HCT116 (cell line): ENCODE measurements around the gene TXNDC16. TPM values are rescaled to one million over a fixed set of nuclear protein-coding genes. Genes with fewer than 3 reads are reported as not detected.

ENCODE experiments used
- ATAC-seq: fragments of 200-7000 bp; cut with Tn5 transposase; 2 replicates; pipeline ENCODE4 v1.9.1; 2020; ENCODE audit warnings: mild to moderate bottlenecking, moderate library complexity
- BruUV-seq: library from RNA; stranded (reverse); fragments of 400-500 nt; replicated peaks from 2 replicates; lab custom pipeline; 2021; lab: Mats Ljungman, UMichigan
- CTCF ChIA-PET: fragments of 300-600 bp; sonication (Branson Sonifier 250); formaldehyde crosslinking; loops from one replicate; lab custom pipeline; 2021; ENCODE audit warnings: antibody characterized with exemption; lab: Charles Lee
- POLR2A ChIA-PET: fragments of 300-600, 350-600 bp; sonication (Branson Sonifier 250); formaldehyde crosslinking; loops from one replicate; lab custom pipeline; 2021; ENCODE audit warnings: antibody characterized with exemption; lab: Charles Lee
- RAD21 ChIA-PET, 2 experiments: fragments of 300-600 bp; sonication (Branson Sonifier 250); formaldehyde crosslinking; loops; one replicate each; lab custom pipeline; 2023; ENCODE audit warnings: low total read pairs in 2 of 2; ENCODE audit not compliant: uncharacterized antibody in 2 of 2, unreplicated experiment in 2 of 2, low non-redundant PET in 1 of 2; lab: Charles Lee
- DNase-seq: peaks from one replicate; pipeline ENCODE4 v3.0.0-alpha.2; 2010; ENCODE audit warnings: low read depth, low spot score
- H2AFZ ChIP-seq: fragments of 200-600 bp; shearing (Covaris generic), sonication (generic); 2 replicates; pipeline ENCODE4 v1.6.1; 2017; ENCODE audit warnings: low read depth, mixed run types, mixed read lengths, antibody characterized with exemption, low read length; ENCODE audit not compliant: poor library complexity, severe bottlenecking
- H3K27ac ChIP-seq: 2 replicates; pipeline ENCODE4 v1.5.1; 2012; ENCODE audit warnings: low read depth, low read length
- H3K27me3 ChIP-seq: fragments of 200-600 bp; sonication (generic); 2 replicates; pipeline ENCODE4 v1.6.1; 2016; ENCODE audit warnings: mixed run types, low read length, mixed read lengths; ENCODE audit not compliant: insufficient read depth
- H3K36me3 ChIP-seq, 2 experiments: fragments of 200-500 bp in 1 of 2; fragments of 200-600 bp in 1 of 2; sonication (Bioruptor generic) in 1 of 2; sonication (generic) in 1 of 2; 2 replicates each; pipeline versions ENCODE4 v1.5.1 to v1.6.1; 2014 to 2016; ENCODE audit warnings: low read length in 2 of 2, inconsistent platforms in 1 of 2, mixed read lengths in 1 of 2, mixed run types in 1 of 2; ENCODE audit not compliant: insufficient read depth in 2 of 2, control insufficient read depth in 1 of 2
- H3K4me1 ChIP-seq, 2 experiments: fragments of 200-600 bp in 1 of 2; sonication (generic) in 1 of 2; 2 replicates each; pipeline versions ENCODE4 v1.5.1 to v1.6.1; 2012 to 2017; ENCODE audit warnings: low read length in 2 of 2, inconsistent platforms in 1 of 2, mild to moderate bottlenecking in 1 of 2, mixed read lengths in 1 of 2, mixed run types in 1 of 2, moderate library complexity in 1 of 2; ENCODE audit not compliant: insufficient read depth in 2 of 2, control insufficient read depth in 1 of 2
- H3K4me2 ChIP-seq: fragments of 200-600 bp; sonication (generic); 2 replicates; pipeline ENCODE4 v1.6.1; 2017; ENCODE audit warnings: mixed run types, low read length, mixed read lengths
- H3K4me3 ChIP-seq, 2 experiments: fragments of 200-600 bp in 1 of 2; sonication (generic) in 1 of 2; replicated peaks in 1 of 2; 2 replicates each; pipeline ENCODE4 v1.5.1; 2011 to 2016; ENCODE audit warnings: low read length in 2 of 2, control low read depth in 1 of 2, low read depth in 1 of 2, mild to moderate bottlenecking in 1 of 2, mixed read lengths in 1 of 2, mixed run types in 1 of 2
- H3K79me2 ChIP-seq: fragments of 200-600 bp; sonication (generic); 2 replicates; pipeline ENCODE4 v1.6.1; 2017; ENCODE audit warnings: mild to moderate bottlenecking, mixed run types, low read length, moderate library complexity, mixed read lengths; ENCODE audit not compliant: insufficient read depth
- H3K9ac ChIP-seq: fragments of 200-600 bp; sonication (generic); 2 replicates; pipeline ENCODE4 v1.6.1; 2016; ENCODE audit warnings: low read length, mixed read lengths
- H3K9me2 ChIP-seq: fragments of 200-600 bp; sonication (generic), shearing (Covaris generic); 2 replicates; pipeline ENCODE4 v1.6.1; 2017; ENCODE audit warnings: mixed run types, mild to moderate bottlenecking, moderate library complexity; ENCODE audit not compliant: insufficient read depth
- H3K9me3 ChIP-seq, 2 experiments: fragments of 200-500 bp in 1 of 2; fragments of 200-600 bp in 1 of 2; sonication (Bioruptor generic) in 1 of 2; sonication (generic) in 1 of 2; 2 replicates each; pipeline ENCODE4 v1.6.1; 2014 to 2017; ENCODE audit warnings: low read length in 2 of 2, mixed read lengths in 2 of 2, inconsistent platforms in 1 of 2, low read depth in 1 of 2, mild to moderate bottlenecking in 1 of 2, mixed run types in 1 of 2, moderate library complexity in 1 of 2; ENCODE audit not compliant: control insufficient read depth in 1 of 2, insufficient read depth in 1 of 2
- H4K20me1 ChIP-seq: fragments of 200-600 bp; sonication (generic), shearing (Covaris generic); 2 replicates; pipeline ENCODE4 v1.6.1; 2017; ENCODE audit warnings: mixed run types, mild to moderate bottlenecking, moderate library complexity; ENCODE audit not compliant: insufficient read depth
- CBX3 ChIP-seq: IDR thresholded peaks from 2 replicates; pipeline ENCODE4 v1.6.1; 2012; ENCODE audit warnings: low read depth
- CTCF ChIP-seq, 3 experiments: fragments of 200-600 bp in 1 of 3; sonication (generic) in 1 of 3; IDR thresholded peaks in 2 of 3; conservative IDR thresholded peaks in 1 of 3; 2 replicates each; pipeline ENCODE4 v1.5.1; 2012 to 2017; ENCODE audit warnings: low read depth in 2 of 3, low read length in 2 of 3, antibody characterized with exemption in 1 of 3, borderline replicate concordance in 1 of 3, control low read depth in 1 of 3, mild to moderate bottlenecking in 1 of 3, mixed read lengths in 1 of 3, mixed run types in 1 of 3, moderate library complexity in 1 of 3; ENCODE audit not compliant: insufficient read depth in 1 of 3
- EGR1 ChIP-seq: IDR thresholded peaks from 2 replicates; pipeline ENCODE4 v1.6.1; 2012; ENCODE audit warnings: low read depth
- ELF1 ChIP-seq: IDR thresholded peaks from 2 replicates; pipeline ENCODE4 v1.6.1; 2012; ENCODE audit warnings: low read depth, borderline replicate concordance
- EZH2 ChIP-seq: fragments of 200-600 bp; sonication (generic); IDR thresholded peaks from 2 replicates; pipeline ENCODE4 v1.6.1; 2017; ENCODE audit warnings: antibody characterized with exemption, mixed run types
- EZH2phosphoT487 ChIP-seq: fragments of 200-600 bp; IDR thresholded peaks from 2 replicates; pipeline ENCODE4 v1.6.1; 2018; ENCODE audit warnings: antibody characterized with exemption, borderline replicate concordance
- FOSL1 ChIP-seq: IDR thresholded peaks from 2 replicates; pipeline ENCODE4 v1.6.1; 2012; ENCODE audit warnings: low read depth
- JUND ChIP-seq: IDR thresholded peaks from 2 replicates; pipeline ENCODE4 v1.6.1; 2012
- MAX ChIP-seq: IDR thresholded peaks from 2 replicates; pipeline ENCODE4 v1.6.1; 2012
- POLR2A ChIP-seq: IDR thresholded peaks from 2 replicates; pipeline ENCODE4 v1.7.0; 2011; ENCODE audit warnings: borderline replicate concordance; ENCODE audit not compliant: insufficient read depth, insufficient read length; ENCODE audit errors: extremely low read depth
- POLR2AphosphoS5 ChIP-seq: IDR thresholded peaks from 2 replicates; pipeline ENCODE4 v1.6.1; 2011; ENCODE audit warnings: mild to moderate bottlenecking, low read depth, low read length, moderate library complexity
- REST ChIP-seq: IDR thresholded peaks from 2 replicates; pipeline ENCODE4 v1.6.1; 2012; ENCODE audit warnings: low read depth
- SIN3A ChIP-seq: IDR thresholded peaks from 2 replicates; pipeline ENCODE4 v1.6.1; 2012; ENCODE audit warnings: low read depth
- SP1 ChIP-seq: IDR thresholded peaks from 2 replicates; pipeline ENCODE4 v1.6.1; 2012; ENCODE audit warnings: low read depth
- SRF ChIP-seq: IDR thresholded peaks from 2 replicates; pipeline ENCODE4 v1.6.1; 2012; ENCODE audit warnings: low read depth
- TCF7L2 ChIP-seq: IDR thresholded peaks from 2 replicates; pipeline ENCODE4 v1.7.0; 2011; ENCODE audit warnings: borderline replicate concordance, inconsistent platforms; ENCODE audit not compliant: insufficient read depth, insufficient read length; ENCODE audit errors: extremely low read depth
- ZBTB33 ChIP-seq: IDR thresholded peaks from 2 replicates; pipeline ENCODE4 v1.6.1; 2011; ENCODE audit warnings: mild to moderate bottlenecking, low read length, moderate library complexity; ENCODE audit not compliant: insufficient replicate concordance; ENCODE audit errors: extremely low read depth
- ZFX ChIP-seq: fragments of 450-650 bp; IDR thresholded peaks from 2 replicates; pipeline ENCODE4 v1.6.1; 2017
- intact Hi-C: fragments of 100-400 bp; cut with micrococcal nuclease; formaldehyde crosslinking; loops from 2 replicates; pipeline ENCODE4 v1.10.0; 2022
- total RNA-seq: library from RNA; stranded (reverse); gene quantifications from one replicate; pipeline ENCODE4 v1.2.1, GENCODE V29; 2021; ENCODE audit not compliant: unreplicated experiment

TXNDC16 gene
- total RNA-seq, 1 experiment from 2014 or later: 2.7 TPM

- BruUV-seq: no TSS peak
- Histone ChIP-seq H2AFZ (no peak overlapping the region), H4K20me1 (no peaks in the 10 kb centered on the region), H3K36me3 (no peaks in the 10 kb centered on the region), H3K9ac (no peak overlapping the region), H3K4me2 (no peak overlapping the region), H3K79me2 (no peaks in the 10 kb centered on the region), H3K9me2 (no peaks in the 10 kb centered on the region), H3K9me3 (no peaks in the 10 kb centered on the region), H3K4me1 (no peaks in the 10 kb centered on the region), H3K27me3 (no peaks in the 10 kb centered on the region), H3K4me3 (no peak overlapping the region), H3K27ac (no peak overlapping the region)
- ChIA-PET POLR2A (no interaction called here), RAD21 (no interaction called here), CTCF (no interaction called here)
- DNase-seq (no peak), ATAC-seq (no peak)
- no peak for TF ChIP-seq SRF
- TF ChIP-seq ZFX: no peak
- TF ChIP-seq TCF7L2: no peak
- TF ChIP-seq POLR2A: no peak
- TF ChIP-seq POLR2AphosphoS5: no peak
- no peak for TF ChIP-seq SP1
- no peak for TF ChIP-seq CBX3
- no peak for TF ChIP-seq FOSL1
- no peak for TF ChIP-seq JUND
- TF ChIP-seq EGR1: no peak
- no peak for TF ChIP-seq REST
- TF ChIP-seq MAX: no peak
- no peak for TF ChIP-seq ELF1
- TF ChIP-seq ZBTB33: no peak
- no peak for TF ChIP-seq EZH2phosphoT487
- TF ChIP-seq CTCF (IDR thresholded peaks at IDR 0.05 in 2 of 3, conservative IDR thresholded peaks at IDR 0.05 in 1 of 3; ENCODE audit: borderline replicate concordance in 1 of 3, insufficient read depth in 1 of 3, low read depth in 2 of 3, low read length in 2 of 3): no peak
- no peak for TF ChIP-seq SIN3A
- TF ChIP-seq EZH2: no peak
- intact Hi-C loops: no loop called here
These were observed 154.5 kb downstream of the TXNDC16 start for GRCh38 chr14:52397844-52398243.
